ENCODE measurements around the gene RPS6KA5. TPM values are rescaled to one million over a fixed set of nuclear protein-coding genes. Genes with fewer than 3 reads are reported as not detected.
"Not testable (repeated sequence)": the region's sequence is repeated elsewhere in the genome, so short reads cannot be mapped to it uniquely, and the experiment has no call there.

The RPS6KA5 gene
- total RNA-seq, 1 donor from 2014 or later, result 0.21 TPM

GRCh38 chr14:90942511-90942910 lies 117.9 kb downstream of the RPS6KA5 start:
- intact Hi-C loops (cut with DNase I), result no loop called here
- TF ChIP-seq, protein P1, sequence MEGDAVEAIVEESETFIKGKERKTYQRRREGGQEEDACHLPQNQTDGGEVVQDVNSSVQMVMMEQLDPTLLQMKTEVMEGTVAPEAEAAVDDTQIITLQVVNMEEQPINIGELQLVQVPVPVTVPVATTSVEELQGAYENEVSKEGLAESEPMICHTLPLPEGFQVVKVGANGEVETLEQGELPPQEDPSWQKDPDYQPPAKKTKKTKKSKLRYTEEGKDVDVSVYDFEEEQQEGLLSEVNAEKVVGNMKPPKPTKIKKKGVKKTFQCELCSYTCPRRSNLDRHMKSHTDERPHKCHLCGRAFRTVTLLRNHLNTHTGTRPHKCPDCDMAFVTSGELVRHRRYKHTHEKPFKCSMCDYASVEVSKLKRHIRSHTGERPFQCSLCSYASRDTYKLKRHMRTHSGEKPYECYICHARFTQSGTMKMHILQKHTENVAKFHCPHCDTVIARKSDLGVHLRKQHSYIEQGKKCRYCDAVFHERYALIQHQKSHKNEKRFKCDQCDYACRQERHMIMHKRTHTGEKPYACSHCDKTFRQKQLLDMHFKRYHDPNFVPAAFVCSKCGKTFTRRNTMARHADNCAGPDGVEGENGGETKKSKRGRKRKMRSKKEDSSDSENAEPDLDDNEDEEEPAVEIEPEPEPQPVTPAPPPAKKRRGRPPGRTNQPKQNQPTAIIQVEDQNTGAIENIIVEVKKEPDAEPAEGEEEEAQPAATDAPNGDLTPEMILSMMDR (IDR thresholded peaks at IDR 0.05), result no peak
- H3K9me3 ChIP-seq, result no peaks in the 10 kb centered on the region
- H3K36me3 ChIP-seq, result no peaks in the 10 kb centered on the region
- H3K4me1 ChIP-seq, result no peaks in the 10 kb centered on the region
- no peak overlapping the region for H3K4me3 ChIP-seq
- H3K27me3 ChIP-seq, result no peaks in the 10 kb centered on the region
- no peak overlapping the region for H3K27ac ChIP-seq
- DNase-seq (ENCODE audit: low spot score in 2 of 2), result no peak

- no peaks in the 10 kb centered on the region for H3K9me3 ChIP-seq
- no peak for DNase-seq (ENCODE audit: low spot score in 2 of 2)
Measured at GRCh38 chr14:90941706-90942105, 118.7 kb downstream of the RPS6KA5 start.

GRCh38 chr14:90940318-90940962 lies 120.0 kb downstream of the RPS6KA5 start:
- Histone ChIP-seq H3K27me3 (no peaks in the 10 kb centered on the region), H3K27ac (no peak overlapping the region), H3K4me1 (no peaks in the 10 kb centered on the region), H3K9me3 (no peaks in the 10 kb centered on the region), H3K4me3 (no peak overlapping the region), H3K36me3 (no peaks in the 10 kb centered on the region)
- intact Hi-C loops (cut with DNase I), result no loop called here
- DNase-seq (ENCODE audit: low spot score in 2 of 2), result no peak
- TF ChIP-seq, protein P1 (IDR thresholded peaks at IDR 0.05), result no peak

More at GRCh38 chr14:90941706-90942105, 118.7 kb downstream of the RPS6KA5 start:
- no peaks in the 10 kb centered on the region for H3K27me3 ChIP-seq
- no peak overlapping the region for H3K4me3 ChIP-seq
- TF ChIP-seq, protein P1 (IDR thresholded peaks at IDR 0.05), result no peak
- intact Hi-C loops (cut with DNase I), result no loop called here
- H3K4me1 ChIP-seq, result no peaks in the 10 kb centered on the region
- no peaks in the 10 kb centered on the region for H3K36me3 ChIP-seq
- H3K27ac ChIP-seq, result no peak overlapping the region

- intact Hi-C loops (cut with DNase I); H3K27me3 ChIP-seq; H3K9me3 ChIP-seq; DNase-seq (ENCODE audit: low spot score in 2 of 2); H3K36me3 ChIP-seq; H3K4me3 ChIP-seq; H3K27ac ChIP-seq; H3K4me1 ChIP-seq: not testable (repeated sequence)
Measured at GRCh38 chr14:90939252-90939795, 121.1 kb downstream of the RPS6KA5 start.

GRCh38 chr14:90938615-90939014 lies 121.8 kb downstream of the RPS6KA5 start:
- Histone ChIP-seq H3K4me1 (no peaks in the 10 kb centered on the region), H3K4me3 (no peak overlapping the region), H3K9me3 (no peaks in the 10 kb centered on the region), H3K36me3 (no peaks in the 10 kb centered on the region), H3K27ac (no peak overlapping the region), H3K27me3 (no peaks in the 10 kb centered on the region)
- no peak for DNase-seq (ENCODE audit: low spot score in 2 of 2)
- TF ChIP-seq, protein P1 (IDR thresholded peaks at IDR 0.05), result no peak
- intact Hi-C loops (cut with DNase I), result no loop called here

DNA sequence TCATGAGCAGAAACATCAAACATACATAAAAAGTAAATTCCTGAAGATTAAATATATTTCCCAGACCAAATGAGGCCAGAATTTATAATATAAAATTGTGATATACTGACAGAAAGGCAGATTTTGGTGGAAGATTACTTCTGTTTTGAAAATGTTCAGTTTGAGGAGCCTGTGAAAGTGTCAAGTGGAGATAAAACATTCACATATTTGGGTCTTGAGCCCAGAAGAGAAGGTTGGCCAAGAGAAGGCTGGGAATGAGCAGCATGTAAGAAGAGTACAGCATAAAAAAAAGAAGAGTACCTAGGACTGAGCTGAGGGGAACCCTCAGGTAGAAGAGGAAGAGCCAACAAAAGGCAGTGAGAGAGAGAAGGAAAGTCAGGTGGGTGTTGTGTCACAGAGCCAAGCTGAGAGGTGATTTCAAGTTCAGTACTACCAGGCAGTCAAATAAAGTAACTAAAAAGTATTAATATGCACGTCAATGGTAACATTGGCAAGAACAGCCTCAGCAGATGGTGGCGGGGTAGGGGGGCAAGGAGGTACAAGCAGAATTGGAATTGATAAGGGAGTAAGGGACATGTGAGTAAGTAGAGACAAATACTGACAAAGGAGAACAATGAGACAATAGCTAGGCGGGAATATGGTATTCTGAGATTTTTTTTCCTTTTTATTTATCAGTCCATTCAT lies 123.5 kb downstream of the RPS6KA5 start:
- TF ChIP-seq, protein P1 (IDR thresholded peaks at IDR 0.05), result no peak
- no peaks in the 10 kb centered on the region for H3K27me3 ChIP-seq
- intact Hi-C loops (cut with DNase I), result no loop called here
- H3K4me3 ChIP-seq, result no peak overlapping the region
- no peaks in the 10 kb centered on the region for H3K4me1 ChIP-seq
- H3K36me3 ChIP-seq, result no peaks in the 10 kb centered on the region
- DNase-seq (ENCODE audit: low spot score in 2 of 2), result no peak
- H3K27ac ChIP-seq, result no peak overlapping the region
- H3K9me3 ChIP-seq, result no peaks in the 10 kb centered on the region

Data from ascending aorta (tissue), 2 donors.